Stimulated activated CD4-positive, alpha-beta T cell treated with anti-CD3 and anti-CD28 coated beads, Interleukin-1b, Interleukin-23, amount 100 ng/mL, for 48 hours (primary cell): Measurements from ENCODE around the gene PLEKHM3.

Source experiments
- DNase-seq: peaks from one replicate; pipeline ENCODE4 v3.0.0-alpha.2; 2020

The PLEKHM3 gene

GRCh38 chr2:208025037-208025813 lies at the start of gene PLEKHM3:
TSS of gene PLEKHM3 (minus strand) at chr2:208025527. CDS start at chr2:208001639, 23,888 bp downstream.
- DNase-seq = peak; percentile 80

GRCh38 chr2:208074610-208075356 lies 49.5 kb upstream of the PLEKHM3 start:
- DNase-seq = no peak

DNA sequence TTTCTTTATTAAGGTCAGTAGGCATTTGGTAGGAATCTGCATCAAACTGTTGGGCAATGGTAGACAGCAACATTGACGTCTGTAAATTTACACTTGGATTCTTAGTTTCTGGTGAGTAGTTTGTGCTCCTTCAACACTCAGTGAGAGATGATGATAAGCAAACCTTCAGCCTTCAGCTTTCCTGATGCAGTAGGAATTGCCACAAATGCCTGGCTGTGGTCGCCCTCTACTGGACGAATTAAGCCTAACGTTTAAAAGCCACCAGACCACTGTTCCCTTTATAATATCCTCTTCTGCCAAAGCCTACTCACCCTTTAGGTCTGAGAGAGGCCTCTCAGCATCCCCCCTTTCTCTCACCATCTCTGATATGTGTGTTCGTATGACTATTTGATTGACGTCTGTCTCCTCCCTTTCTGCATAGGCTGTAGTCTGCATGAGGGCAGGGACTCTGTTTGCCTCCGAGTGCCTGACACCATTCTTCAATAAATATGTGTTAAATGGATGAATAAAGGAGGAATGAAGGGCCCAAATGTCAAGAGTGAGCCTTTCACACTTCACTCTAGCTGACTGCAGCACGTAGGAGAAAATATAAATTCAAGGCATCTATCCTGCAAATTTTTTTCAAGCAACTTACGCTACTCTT lies 47.0 kb upstream of the PLEKHM3 start:
- peak; percentile 48 for DNase-seq

DNA sequence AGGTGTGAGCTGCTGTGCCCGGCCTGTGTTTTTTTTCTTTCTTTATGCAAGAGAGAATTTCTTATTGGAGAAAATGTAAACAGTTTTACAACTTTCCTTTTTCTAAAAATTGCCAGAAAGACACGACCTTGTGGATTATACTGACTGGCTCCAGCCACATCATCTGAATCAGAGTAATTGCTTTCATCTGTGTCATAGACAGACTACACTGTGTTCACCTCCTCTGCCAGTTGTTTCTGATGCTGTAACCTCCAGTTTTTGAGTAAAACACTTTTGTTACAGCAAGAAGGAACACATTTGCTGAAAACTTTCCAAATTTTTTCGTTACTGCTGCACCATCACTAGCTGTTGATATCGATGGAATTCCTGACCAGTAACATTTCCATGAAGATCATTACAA lies 43.9 kb upstream of the PLEKHM3 start:
- DNase-seq = no peak

DNA sequence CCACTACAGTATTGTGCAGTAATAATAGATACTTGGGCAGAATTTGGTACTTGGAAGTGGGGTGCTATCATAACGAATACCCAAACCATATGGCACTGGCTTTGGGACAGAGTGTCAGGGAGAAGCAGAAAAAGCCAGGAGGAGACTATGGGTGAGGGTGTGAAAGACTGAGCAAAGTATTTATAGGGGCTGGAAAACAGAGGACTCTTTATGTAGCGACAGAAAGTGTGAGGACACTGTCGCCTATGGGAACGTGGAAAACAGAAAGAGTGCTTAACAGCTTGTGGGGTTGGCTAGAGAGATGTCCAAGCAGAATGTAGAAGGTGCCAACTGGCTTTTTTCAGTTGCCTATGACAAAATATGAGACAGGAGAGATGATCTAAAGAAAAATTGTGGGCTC lies 40.7 kb upstream of the PLEKHM3 start:
- DNase-seq = no peak

GRCh38 chr2:208065476-208065875 lies 40.1 kb upstream of the PLEKHM3 start:
- DNase-seq = no peak

GRCh38 chr2:208064220-208064961 lies 39.1 kb upstream of the PLEKHM3 start:
- DNase-seq = no peak

DNA sequence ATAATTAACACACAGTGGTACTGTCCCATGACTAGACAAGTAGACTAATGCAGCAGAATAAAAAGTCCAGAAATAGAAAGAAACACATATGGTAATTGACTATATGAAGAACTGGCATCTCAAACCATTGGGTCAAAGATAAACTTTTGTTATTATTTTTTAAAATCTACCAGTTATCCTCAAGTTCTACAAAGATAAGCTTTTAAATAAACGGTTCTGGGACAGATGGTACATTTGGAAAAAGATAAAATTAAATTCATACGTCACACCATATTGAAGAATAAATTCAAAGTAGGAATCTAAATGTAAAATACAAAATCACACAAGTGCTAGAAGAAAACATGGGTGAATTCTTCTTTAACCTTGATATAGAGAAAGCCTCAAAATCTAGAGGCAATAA lies 37.6 kb upstream of the PLEKHM3 start:
- DNase-seq = no peak

DNA sequence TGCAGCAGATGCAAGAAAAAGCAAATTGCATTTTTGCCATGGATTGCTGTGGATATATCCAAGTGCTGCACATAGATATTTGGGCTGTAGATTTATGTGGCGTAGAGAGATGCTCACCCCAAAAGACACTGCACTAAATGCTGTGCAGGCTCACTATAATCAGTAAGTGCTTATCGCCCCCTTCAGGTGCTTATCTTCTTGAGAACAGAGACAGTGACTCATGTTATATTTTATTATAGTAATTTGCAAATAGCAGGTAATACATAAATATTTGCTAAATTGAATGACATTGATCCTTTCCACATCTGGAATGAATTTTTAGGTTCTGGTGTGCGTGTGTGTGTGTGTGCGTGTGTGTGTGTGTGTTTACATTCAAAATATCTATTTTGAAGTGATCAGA lies 36.8 kb upstream of the PLEKHM3 start:
- DNase-seq = no peak

- no peak for DNase-seq
Measured at GRCh38 chr2:208057108-208057507, 31.8 kb upstream of the PLEKHM3 start.

- DNase-seq = no peak
Measured at GRCh38 chr2:208049441-208049840, 24.1 kb upstream of the PLEKHM3 start.

- no peak for DNase-seq
Measured at GRCh38 chr2:208049006-208049405, 23.7 kb upstream of the PLEKHM3 start.

- DNase-seq = no peak
Measured at GRCh38 chr2:208047840-208048239, 22.5 kb upstream of the PLEKHM3 start.

- no peak for DNase-seq
Measured at GRCh38 chr2:208046686-208047085, 21.4 kb upstream of the PLEKHM3 start.

GRCh38 chr2:208042450-208042849 lies 17.1 kb upstream of the PLEKHM3 start:
- DNase-seq = no peak

DNA sequence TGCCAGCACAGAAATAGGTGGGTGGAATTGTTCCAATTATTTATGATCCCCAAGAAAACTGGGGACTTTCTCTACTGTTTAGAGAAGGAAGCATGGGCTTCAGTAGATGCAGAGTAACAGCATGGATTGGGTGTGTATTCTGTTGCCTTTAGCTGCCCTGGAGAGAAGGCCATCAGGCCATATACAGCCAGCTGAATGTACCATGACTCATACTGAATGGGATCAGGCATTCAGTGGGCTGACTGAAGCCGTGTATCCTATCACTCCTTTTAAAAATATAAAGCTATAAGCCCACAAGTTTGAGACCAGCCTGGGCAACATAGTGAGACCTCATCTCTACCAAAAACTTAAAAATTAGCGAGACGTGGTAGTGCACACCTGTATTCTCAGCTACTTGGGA lies 16.7 kb upstream of the PLEKHM3 start:
- no peak for DNase-seq

DNA sequence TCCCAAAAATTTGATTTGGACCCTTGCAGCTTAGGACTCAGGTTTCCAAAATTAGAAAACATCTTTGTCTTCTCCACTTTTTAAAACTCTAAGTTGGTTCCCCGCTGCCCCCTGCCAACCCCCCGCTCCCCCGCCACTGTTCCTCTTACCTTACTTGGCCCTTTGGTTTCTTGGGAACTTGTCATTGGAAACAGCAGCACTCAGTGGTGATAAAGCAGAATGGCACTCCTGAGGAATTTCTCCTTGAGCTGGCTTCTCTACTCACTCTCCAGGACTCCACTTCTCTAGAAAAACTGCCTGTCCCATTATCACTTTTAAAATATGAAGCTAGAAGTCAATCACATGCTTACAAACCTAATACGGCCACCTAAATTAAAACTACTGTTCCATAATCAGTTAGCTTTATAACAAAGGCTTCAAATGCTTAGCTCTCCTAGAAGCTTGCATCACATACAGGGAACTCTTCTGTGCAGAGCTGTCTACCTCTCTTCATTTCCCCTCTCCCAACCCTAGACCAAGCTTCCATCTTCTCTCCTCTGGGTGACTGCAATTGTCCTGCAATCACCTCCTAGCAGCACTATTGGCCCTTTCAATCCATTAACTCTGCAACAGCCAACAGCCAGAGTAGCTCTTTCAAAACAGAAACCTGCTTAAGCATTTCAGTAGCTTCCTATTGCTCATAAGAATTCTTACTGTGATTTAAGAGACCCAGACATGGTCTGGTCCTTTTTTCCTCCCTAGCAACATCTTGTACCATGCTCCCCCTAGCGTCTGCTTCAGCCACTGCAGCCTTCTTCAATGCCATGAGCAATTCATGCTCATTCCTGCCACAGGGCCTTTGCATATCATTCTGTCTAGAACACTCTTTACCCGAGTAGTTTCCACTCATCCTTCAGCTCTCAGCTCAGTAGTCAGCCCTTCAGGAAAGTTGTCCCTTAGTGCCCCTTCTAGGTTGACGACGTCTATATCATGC lies 15.2 kb upstream of the PLEKHM3 start:
- DNase-seq = peak; percentile 83

GRCh38 chr2:208039376-208040110 lies 14.2 kb upstream of the PLEKHM3 start:
- no peak for DNase-seq

GRCh38 chr2:208037564-208038487 lies 12.5 kb upstream of the PLEKHM3 start:
- DNase-seq = no peak

DNA sequence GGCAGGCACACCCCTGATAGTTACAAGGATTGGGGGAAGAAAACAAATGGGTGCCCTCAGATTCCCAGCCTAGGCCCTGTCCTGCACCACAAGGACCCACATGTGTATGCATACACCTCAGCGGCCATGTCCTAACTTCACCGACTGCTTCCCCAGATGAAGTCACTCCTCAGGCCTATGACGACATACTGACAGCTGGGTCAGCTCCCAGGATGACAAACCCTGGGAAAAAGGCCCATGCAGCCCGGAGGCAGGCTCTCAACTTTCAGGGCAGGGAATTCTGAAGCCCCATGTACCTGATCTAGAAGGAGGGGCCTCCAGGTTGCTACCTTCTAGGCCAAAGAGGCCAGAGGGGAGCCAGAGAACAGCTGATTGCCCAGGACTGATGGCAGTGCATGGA lies 11.0 kb upstream of the PLEKHM3 start:
- DNase-seq = no peak
